GM10266 (cell line): ENCODE measurements around the gene TMEM245.

Experiments used
- DNase-seq: peaks from one replicate; pipeline ENCODE4 v3.0.0; 2012; ENCODE audit errors: extremely low spot score
- TF ChIP-seq, protein P1 (sequence below): IDR thresholded peaks from 2 replicates; pipeline ENCODE4 v1.5.1; 2012; ENCODE audit warnings: mild to moderate bottlenecking, low read depth; ENCODE audit not compliant: control insufficient read depth, insufficient read depth; ENCODE audit errors: missing control alignments

The TMEM245 gene

DNA sequence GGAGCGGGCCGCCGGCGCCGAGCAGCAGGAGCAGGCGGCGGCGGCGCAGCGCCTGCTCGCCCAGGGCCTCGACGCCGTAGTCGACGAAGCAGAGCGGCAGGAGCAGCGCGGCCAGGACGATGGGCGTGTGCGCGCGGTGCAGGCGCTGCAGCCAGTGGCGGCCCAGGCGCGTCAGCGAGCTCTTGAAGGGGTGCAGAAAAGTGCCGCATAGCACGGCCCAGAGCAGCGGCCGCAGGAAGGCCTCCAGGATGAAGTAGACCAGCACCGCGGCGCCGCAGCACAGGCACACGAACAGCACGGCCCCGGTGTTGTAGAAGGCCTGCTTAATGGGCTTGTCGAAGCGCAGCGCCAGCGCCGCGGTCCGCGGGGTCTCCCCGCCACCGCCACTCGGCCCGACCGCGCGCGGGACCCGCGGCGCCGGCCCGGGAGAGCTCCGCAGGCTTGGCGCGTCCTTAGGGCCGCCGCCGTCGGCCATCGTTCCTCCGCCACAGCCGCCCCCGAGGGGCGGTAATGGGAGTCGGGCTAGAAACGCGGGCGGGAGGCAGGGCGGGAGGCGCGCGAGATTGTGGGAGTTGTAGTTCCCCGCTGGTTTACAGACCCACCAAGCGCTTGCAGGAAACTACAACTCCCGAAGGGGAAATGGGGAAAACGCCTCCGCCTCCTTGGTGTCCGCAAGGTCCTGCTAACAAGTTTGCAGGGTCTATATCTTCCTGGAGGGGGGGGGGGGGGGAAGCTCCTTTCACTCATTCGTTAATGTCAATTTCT is at the start of gene TMEM245:
Gene TMEM245, minus strand, starts transcription at position 509 of the 765 bp plus-strand sequence. Its CDS starts 34 bp downstream, at position 475.
- peak; percentile 95 for DNase-seq
- TF ChIP-seq, protein P1, sequence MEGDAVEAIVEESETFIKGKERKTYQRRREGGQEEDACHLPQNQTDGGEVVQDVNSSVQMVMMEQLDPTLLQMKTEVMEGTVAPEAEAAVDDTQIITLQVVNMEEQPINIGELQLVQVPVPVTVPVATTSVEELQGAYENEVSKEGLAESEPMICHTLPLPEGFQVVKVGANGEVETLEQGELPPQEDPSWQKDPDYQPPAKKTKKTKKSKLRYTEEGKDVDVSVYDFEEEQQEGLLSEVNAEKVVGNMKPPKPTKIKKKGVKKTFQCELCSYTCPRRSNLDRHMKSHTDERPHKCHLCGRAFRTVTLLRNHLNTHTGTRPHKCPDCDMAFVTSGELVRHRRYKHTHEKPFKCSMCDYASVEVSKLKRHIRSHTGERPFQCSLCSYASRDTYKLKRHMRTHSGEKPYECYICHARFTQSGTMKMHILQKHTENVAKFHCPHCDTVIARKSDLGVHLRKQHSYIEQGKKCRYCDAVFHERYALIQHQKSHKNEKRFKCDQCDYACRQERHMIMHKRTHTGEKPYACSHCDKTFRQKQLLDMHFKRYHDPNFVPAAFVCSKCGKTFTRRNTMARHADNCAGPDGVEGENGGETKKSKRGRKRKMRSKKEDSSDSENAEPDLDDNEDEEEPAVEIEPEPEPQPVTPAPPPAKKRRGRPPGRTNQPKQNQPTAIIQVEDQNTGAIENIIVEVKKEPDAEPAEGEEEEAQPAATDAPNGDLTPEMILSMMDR, result no peak

DNA sequence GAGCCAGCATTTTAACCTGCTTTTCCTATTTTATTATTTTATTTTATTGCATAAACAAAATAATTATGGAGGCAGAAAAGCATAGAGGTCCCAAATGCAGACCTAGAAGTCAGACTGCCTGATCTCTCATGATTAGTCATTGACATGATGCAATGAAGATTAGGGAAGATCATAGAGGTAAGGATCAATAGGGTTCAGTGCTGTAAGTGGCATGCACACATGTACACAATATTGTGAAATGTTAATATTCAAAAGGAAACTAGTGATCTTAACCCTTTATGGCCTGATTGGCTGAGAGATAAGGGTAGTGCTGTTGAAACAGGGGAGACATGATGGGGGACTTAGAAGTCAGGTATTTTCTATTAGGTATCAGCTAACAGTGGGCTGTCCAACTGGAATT is 48.4 kb upstream of the TMEM245 start:
- TF ChIP-seq, protein P1, result no peak
- DNase-seq, result no peak

DNA sequence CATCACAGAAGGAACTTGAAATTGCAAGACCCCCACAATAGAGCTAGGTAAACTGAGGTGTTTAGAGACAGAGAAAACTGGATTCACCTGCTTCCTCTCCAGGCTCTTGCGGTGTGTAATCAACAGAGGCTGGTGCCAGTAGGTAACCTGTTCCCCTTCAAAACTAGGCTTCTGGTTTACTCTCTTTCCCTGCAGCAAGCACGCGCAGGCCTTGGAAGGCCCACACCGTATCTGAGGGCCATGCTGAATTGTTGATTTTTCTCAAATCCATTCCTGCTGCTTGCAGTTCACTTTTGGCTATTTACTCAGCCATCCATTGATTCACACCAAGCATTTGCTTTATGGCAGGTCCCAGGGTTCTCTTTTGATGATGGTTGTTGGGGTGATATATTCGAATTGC is 48.0 kb upstream of the TMEM245 start:
- TF ChIP-seq, protein P1, result no peak
- DNase-seq, result no peak

DNA sequence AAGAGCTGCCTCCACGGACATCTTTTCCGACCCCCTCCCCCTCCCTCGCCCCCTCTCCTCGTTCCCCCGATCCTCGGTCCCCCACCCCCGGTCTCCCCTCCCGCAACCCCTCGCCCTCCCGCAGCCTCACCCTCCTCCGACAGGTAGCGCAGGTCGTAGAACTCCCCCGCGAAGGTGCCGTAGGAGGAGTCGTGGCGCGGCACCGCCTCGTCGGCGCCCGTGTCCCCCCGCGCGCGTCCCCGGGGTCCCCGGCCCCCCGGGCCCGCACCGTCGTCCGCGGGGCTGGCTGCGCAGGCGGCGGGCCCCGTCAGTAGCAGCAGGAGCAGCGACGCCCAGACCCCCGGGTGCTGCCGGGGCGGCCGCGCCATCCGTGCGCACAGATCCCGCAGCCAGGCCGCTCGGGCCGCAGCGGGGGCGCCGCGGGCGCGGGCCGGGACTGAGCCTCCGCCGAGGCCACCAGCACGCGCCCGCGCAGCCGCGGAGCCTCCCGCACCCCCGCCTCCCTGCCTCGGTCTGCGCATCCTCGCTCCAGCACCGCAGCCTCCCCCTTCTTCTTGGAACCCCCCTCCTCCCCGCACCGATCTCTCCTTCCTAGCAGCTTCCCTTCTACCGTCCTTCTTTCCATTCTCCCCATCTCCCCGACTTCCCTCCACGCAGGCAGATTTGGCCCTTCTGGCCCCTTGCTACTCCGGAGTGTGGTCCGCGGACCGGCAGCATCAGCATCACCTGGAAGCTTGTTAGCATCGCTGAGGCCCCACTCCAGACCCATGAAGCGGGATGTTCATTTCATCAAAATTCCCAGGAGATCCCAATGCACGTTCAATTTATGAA is 47.2 kb upstream of the TMEM245 start, which contains the start of gene FRRS1L:
Gene FRRS1L, minus strand, starts transcription at position 479 of the 831 bp plus-strand sequence. Its CDS starts 111 bp downstream, at position 368.
- TF ChIP-seq, protein P1, result no peak
- no peak for DNase-seq

DNA sequence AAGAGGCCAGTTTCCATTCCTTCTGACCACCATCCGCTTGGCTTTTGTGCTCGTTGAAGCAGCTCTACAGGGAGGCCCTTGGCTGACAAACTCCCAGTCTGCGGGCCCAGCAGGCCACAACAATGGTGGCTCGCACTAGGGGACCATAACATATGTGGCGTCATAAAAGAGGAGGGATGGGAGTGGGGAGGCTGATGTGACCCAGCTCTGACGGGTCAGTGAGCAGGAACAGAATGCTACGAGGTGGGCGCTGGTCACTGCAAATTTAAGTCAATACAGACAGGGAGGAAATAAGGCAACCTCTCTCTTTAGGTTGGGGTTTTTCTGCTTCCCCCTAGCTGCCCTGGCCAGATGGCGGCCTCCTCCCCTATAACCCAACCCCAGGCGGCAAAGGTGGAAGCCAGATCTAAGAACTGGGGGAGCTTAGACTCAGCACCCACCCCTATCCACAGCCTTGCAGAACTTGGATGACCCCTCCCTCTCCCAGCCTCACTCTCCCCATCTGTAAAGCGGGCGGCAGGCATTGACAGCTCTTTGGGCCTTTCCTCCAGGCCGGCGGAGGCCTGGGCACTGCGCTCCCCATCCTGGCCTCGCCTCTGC is 46.5 kb upstream of the TMEM245 start:
- TF ChIP-seq, protein P1, result no peak
- no peak for DNase-seq

DNA sequence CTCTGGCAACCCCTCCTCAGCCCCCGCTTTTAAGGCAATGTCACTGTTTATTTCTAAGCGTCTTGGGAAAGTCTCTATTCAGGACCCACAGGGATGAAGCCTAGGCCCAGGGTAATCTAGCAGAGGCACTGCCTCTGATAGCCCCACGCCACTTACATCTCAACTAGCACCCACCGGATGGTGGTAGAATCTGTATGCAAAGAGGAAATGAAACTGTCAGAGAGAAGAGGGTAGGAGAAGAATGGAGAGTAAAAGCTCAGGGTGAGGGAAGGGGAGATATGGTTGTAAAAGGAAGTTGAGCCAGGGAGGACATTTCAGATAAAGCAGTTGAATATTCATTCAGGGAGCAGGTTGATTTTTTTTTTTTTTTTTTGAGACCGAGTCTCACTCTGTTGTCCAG is 44.3 kb upstream of the TMEM245 start:
- no peak for DNase-seq
- TF ChIP-seq, protein P1, result no peak
